H1 (cell line): Measurements from ENCODE around the gene NID2.

ENCODE experiments used
- CEBPB ChIP-seq: IDR thresholded peaks from 2 replicates; pipeline ENCODE4 v1.6.1; 2012; ENCODE audit warnings: low read depth, low read length
- CHD2 ChIP-seq: IDR thresholded peaks from 2 replicates; pipeline ENCODE4 v1.6.1; 2012; ENCODE audit warnings: low read length, improper control_type of control experiment
- EP300 ChIP-seq, 2 experiments: IDR thresholded peaks; 1 replicate in 1 of 2; 2 replicates in 1 of 2; pipeline ENCODE4 v1.6.1; 2011 to 2012; ENCODE audit warnings: low read depth in 2 of 2, low read length in 2 of 2, mild to moderate bottlenecking in 2 of 2, borderline replicate concordance in 1 of 2, inconsistent platforms in 1 of 2, moderate library complexity in 1 of 2
- NRF1 ChIP-seq: IDR thresholded peaks from 2 replicates; pipeline ENCODE4 v1.6.1; 2011; ENCODE audit warnings: mild to moderate bottlenecking, low read depth, low read length, improper control_type of control experiment
- POLR2A ChIP-seq, 2 experiments: IDR thresholded peaks; 1 replicate in 1 of 2; 2 replicates in 1 of 2; pipeline ENCODE4 v1.6.1; 2011; ENCODE audit warnings: low read depth in 2 of 2, low read length in 2 of 2, mild to moderate bottlenecking in 2 of 2; ENCODE audit errors: control extremely low read depth in 1 of 2
- SIN3A ChIP-seq, 2 experiments: IDR thresholded peaks in 1 of 2; conservative IDR thresholded peaks in 1 of 2; 2 replicates each; pipeline ENCODE4 v1.6.1; 2011 to 2012; ENCODE audit warnings: low read length in 2 of 2, improper control_type of control experiment in 1 of 2, low read depth in 1 of 2, mild to moderate bottlenecking in 1 of 2
- SP1 ChIP-seq: IDR thresholded peaks from 2 replicates; pipeline ENCODE4 v1.6.1; 2011; ENCODE audit warnings: low read depth, low read length
- TF ChIP-seq, protein P1 (sequence below), 3 experiments: IDR thresholded peaks; 1 replicate in 2 of 3; 2 replicates in 1 of 3; pipeline versions ENCODE4 v1.5.1 to v1.6.1; 2011; ENCODE audit warnings: low read length in 3 of 3, mild to moderate bottlenecking in 3 of 3, inconsistent platforms in 2 of 3, low read depth in 1 of 3, moderate library complexity in 1 of 3; ENCODE audit not compliant: insufficient read depth in 1 of 3; ENCODE audit errors: control extremely low read depth in 1 of 3

DNA sequence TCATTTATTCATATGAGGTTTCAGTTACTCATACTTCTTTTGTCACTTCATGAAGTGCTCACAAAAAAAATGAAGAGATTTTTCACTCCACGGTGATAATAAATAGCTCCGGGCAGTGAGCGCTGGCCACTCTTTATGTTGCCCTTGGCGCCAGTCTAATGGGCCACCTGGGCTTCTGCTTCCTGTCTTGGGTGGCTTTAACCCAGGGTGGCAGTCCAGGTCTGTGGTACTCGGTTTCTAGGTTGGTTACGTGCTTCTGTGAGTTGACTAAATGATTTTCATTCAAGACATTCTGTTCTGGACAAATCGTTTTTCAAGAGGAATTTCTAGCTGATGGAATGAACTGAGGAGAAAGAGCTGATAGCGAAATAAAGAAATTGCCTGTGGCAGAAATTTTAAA is 34.6 kb upstream of the NID2 start:
- TF ChIP-seq, protein P1, sequence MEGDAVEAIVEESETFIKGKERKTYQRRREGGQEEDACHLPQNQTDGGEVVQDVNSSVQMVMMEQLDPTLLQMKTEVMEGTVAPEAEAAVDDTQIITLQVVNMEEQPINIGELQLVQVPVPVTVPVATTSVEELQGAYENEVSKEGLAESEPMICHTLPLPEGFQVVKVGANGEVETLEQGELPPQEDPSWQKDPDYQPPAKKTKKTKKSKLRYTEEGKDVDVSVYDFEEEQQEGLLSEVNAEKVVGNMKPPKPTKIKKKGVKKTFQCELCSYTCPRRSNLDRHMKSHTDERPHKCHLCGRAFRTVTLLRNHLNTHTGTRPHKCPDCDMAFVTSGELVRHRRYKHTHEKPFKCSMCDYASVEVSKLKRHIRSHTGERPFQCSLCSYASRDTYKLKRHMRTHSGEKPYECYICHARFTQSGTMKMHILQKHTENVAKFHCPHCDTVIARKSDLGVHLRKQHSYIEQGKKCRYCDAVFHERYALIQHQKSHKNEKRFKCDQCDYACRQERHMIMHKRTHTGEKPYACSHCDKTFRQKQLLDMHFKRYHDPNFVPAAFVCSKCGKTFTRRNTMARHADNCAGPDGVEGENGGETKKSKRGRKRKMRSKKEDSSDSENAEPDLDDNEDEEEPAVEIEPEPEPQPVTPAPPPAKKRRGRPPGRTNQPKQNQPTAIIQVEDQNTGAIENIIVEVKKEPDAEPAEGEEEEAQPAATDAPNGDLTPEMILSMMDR (IDR thresholded peaks at IDR 0.05; ENCODE audit: control extremely low read depth in 1 of 3, insufficient read depth in 1 of 3, low read depth in 1 of 3, low read length in 3 of 3) = no peak
- TF ChIP-seq EP300 (IDR thresholded peaks at IDR 0.05; ENCODE audit: borderline replicate concordance in 1 of 2, low read depth in 2 of 2, low read length in 2 of 2) (no peak), SIN3A (conservative IDR thresholded peaks at IDR 0.05 in 1 of 2, IDR thresholded peaks at IDR 0.05 in 1 of 2; ENCODE audit: low read depth in 1 of 2, low read length in 2 of 2) (no peak), POLR2A (IDR thresholded peaks at IDR 0.05; ENCODE audit: control extremely low read depth in 1 of 2, low read depth in 2 of 2, low read length in 2 of 2) (no peak), CHD2 (no peak), SP1 (no peak), CEBPB (no peak), NRF1 (no peak)
